Stimulated activated CD4-positive, alpha-beta T cell treated with anti-CD3 and anti-CD28 coated beads, Interleukin-2, amount 100 ng/mL, for 24 hours (primary cell): ENCODE data around the gene NCBP2L.

ENCODE experiments used
- DNase-seq, 2 donors: peaks; one replicate each; pipeline ENCODE4 v3.0.0-alpha.2; 2020

The NCBP2L gene

GRCh38 chrX:107818900-107819521 is 41.5 kb downstream of the NCBP2L start:
- DNase-seq, result no peak

DNA sequence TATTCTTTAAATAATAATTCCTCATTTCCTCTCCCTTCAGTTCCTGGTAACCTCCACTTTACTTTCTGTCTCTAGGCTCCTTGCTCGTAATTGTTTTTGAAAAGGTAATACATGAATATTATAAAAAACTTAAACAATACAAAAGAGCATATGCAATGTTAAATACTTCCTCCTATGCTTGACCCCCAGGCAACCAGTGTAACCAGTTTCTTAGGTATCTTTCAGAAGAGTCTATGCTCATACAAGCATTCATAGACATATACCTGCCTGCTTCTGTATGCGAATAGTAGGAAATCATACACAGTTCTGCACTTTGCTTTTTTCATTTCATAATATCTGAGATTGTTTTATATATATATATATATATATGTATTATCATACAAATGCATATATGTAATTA is 45.5 kb downstream of the NCBP2L start:
- no peak for DNase-seq

DNA sequence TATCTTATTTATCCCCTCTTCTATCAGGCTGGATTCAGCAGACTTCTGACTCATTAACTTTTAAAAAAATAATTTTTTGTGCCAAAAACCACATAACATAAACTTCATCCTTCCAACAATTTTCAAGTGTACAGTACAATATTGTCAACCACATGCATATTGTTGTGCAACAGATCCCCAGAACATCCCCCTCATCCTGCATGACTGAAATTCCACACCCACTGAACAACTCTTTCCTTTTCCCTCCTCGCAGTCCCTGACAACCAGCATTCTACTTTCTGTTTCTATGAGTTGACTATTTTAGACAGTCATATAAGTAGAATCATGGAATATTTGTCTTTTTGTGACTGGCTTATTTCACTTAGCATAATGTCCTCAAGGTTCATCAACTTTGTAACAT is 45.9 kb downstream of the NCBP2L start:
- no peak for DNase-seq

GRCh38 chrX:107825698-107826237 is 48.2 kb downstream of the NCBP2L start, which contains the start of gene MID2:
Gene MID2 (plus strand): TSS chrX:107825866. CDS start chrX:107826427, 561 bp downstream.
- DNase-seq, result peak; percentile 53 to 58

- peak; percentile 26 to 41 for DNase-seq
These were observed 48.9 kb downstream of the NCBP2L start for GRCh38 chrX:107826238-107827029.

DNA sequence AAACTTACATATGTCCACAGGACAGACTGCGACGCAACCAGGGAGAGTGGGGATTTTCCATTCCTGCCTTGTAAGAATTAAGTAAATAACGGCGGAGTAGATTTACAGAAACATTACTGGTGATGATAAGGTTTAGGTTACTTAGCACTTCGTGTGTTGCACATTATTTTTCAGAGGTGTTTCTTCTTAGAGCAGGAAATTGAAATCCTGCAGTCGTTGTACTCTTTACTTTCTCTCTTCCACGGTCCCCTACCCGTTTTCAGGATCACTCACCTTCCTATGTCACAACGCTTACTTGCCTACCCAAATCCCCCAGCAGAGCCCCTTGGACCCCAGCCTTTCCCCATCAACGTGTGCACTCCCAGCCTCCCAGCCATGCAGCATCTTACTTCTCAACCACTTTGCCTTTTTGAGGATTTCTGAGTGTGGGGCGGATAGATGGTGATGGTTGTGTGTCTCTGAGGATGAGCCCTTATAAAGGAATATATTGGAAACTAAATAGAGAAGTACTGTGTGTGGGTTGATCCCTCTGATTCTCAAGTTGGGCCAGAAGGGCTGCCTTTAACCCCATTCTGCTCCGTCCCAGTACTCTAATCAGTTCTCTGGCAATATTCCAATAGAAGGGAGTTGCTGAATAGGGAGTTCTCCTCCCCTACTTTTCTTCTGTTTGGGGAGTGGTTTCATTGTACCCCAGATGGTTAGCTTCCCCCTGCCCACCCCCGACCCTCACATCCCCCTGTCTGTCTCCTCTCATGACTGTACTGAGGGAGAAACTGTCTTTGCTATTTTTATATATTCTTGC is 49.7 kb downstream of the NCBP2L start:
- DNase-seq, result no peak

DNA sequence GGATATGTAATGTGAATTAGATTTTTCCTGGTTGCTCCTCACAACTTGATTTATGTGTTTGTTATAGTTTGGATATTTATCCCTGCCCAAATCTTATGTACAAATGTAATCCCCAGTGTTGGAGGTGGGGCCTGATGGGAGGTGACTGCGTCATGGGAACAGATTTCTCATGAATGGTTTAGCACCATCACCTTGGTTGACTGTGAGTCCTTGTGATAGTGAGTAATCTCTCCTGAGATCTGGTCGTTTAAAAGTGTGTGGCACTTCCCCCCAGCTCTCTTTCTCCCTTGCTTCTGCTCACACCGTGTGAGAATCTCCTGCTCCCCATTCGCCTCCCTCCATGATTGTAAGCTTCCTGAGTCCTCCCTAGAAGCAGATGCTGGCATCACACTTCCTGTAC is 50.3 kb downstream of the NCBP2L start:
- DNase-seq, result peak in 1 of 2 donors; percentile 7

- DNase-seq, result no peak
These were observed 52.3 kb downstream of the NCBP2L start for GRCh38 chrX:107829878-107830277.

GRCh38 chrX:107831071-107831730 is 53.7 kb downstream of the NCBP2L start:
- DNase-seq, result no peak

DNA sequence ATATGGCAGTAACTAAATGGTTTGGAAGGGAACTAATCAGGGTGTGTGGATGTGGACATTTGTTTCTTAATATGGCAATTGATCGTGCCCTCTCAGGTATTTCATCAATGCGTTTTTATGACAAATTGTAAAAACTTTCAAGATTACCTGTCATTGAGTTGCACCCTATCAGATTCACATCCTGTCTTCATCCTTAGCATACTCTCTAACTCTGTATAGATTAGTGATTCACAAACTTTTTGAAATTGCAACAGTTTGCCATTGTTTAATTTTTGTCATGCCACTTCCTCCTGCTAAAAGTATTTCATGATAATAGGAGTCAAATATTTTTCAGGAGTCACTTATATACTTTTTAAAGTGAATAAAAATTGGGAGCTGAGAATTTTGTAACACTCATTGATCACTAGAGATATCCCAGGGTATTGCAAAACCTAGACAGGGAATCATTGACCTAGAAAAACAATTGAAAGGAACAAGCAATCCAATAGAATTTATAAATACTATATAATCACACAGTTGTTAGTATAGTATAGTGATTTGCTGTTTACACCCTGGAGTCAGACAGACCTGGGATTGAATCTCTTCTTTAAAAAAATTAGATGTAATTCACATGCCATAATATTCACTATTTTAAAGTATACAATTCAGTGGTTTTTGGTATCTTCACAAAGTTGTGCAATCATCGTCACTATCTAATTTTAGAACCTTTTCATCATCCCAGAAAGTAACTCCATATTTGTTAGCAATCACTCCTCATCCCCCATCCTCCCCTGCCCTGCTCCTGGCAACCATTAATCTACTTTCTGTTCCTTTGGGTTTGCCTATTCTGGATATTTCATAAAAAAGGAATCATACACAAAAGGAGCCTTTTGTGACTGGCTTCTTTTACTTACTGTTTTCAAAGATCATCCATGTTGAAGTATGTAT is 57.0 kb downstream of the NCBP2L start:
- no peak for DNase-seq

DNA sequence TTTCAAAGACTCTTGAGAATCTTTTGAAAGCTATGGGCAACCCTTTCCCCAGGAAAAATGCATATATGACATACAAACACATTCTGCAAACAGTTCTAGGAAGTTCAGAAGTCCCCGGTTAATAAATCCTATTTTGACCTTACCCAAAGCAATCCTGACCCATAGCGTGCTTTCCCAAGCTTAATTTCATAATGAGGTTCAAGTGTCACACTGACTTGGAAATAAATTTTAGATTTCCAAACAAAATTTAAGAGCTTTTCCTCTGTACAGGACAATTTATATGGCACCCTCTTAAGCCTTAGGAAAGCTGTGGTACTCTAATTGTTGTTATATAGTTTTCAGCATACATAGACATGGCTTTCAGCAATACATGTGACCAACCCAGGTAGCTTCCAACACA is 59.4 kb downstream of the NCBP2L start:
- DNase-seq, result no peak

DNA sequence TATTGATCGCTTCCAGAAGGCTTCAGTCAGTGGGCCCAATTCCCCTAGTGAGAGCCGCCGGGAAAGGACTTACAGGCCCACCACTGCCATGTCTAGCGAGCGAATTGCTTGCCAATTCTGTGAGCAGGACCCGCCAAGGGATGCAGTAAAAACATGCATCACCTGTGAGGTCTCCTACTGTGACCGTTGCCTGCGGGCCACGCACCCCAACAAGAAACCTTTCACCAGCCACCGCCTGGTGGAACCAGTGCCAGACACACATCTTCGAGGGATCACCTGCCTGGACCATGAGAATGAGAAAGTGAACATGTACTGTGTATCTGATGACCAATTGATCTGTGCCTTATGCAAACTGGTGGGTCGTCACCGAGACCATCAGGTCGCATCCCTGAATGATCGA is 63.4 kb downstream of the NCBP2L start:
- DNase-seq, result no peak

DNA sequence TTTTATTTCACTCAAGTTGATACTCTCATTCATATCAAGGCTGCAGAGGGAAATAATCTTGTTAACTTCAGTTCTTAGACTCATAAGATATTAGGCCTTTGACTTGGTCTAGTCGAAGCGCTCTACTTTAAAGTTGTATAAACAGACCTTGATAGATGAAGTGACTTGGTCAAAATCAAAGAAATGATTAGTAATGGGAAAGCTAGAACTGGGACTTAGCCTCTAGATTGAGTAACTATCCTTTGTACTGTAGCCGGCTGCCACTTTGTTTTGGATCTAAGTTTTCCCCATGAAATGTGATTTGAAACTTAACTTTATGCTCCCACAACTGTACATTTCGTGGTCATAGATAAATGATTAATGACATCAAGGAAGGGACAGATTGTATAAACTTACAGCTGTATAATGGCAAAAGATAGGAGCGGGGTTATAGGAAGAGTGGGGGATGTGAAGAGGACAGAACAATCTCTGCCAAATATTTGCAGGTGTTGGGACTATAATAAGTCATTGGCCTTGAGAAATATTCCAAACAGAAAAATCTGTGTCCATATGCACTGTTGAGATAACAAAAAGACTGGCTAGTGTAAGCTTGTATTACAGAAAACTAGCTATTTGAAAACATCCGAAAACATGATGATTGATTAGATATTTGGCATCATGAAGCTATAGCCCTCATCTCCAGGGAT is 65.3 kb downstream of the NCBP2L start:
- DNase-seq, result no peak
